Activated T-cell treated with anti-CD3 and anti-CD28 coated beads for 4 hours (primary cell): Measurements from ENCODE around the gene FKBP8.
"Not testable (repeated sequence)": the region's sequence is repeated elsewhere in the genome, so short reads cannot be mapped to it uniquely, and the experiment has no call there.

Source experiments
- DNase-seq: peaks from one replicate; pipeline ENCODE4 v3.0.0-alpha.2; 2020

Gene FKBP8

GRCh38 chr19:18542941-18543813, at the start of gene FKBP8:
Gene FKBP8, minus strand, starts transcription at chr19:18543573. Its CDS starts 1,603 bp downstream, at chr19:18541970.
- peak; percentile 93 for DNase-seq

- DNase-seq, result not testable (repeated sequence)
These were observed 49.4 kb upstream of the FKBP8 start for GRCh38 chr19:18592732-18593131.

- no peak for DNase-seq
These were observed 48.5 kb upstream of the FKBP8 start for GRCh38 chr19:18591735-18592385.

GRCh38 chr19:18590273-18591272, 47.2 kb upstream of the FKBP8 start:
- no peak for DNase-seq

- peak; percentile 46 for DNase-seq
These were observed 46.3 kb upstream of the FKBP8 start for GRCh38 chr19:18589380-18590272.

- peak; percentile 83 for DNase-seq
These were observed 45.4 kb upstream of the FKBP8 start, which contains the start of gene REX1BD for GRCh38 chr19:18588611-18589379. Gene REX1BD, plus strand, starts transcription at chr19:18588798. Its CDS starts 4 bp downstream, at chr19:18588802.

GRCh38 chr19:18587962-18588610, 44.7 kb upstream of the FKBP8 start:
- no peak for DNase-seq

GRCh38 chr19:18587561-18587960, 44.2 kb upstream of the FKBP8 start:
- no peak for DNase-seq

- no peak for DNase-seq
These were observed 42.9 kb upstream of the FKBP8 start for GRCh38 chr19:18586306-18586705.

GRCh38 chr19:18580311-18580710, 36.9 kb upstream of the FKBP8 start:
- DNase-seq, result no peak

- no peak for DNase-seq
These were observed 34.1 kb upstream of the FKBP8 start for GRCh38 chr19:18577365-18577914.

- DNase-seq, result no peak
These were observed 33.0 kb upstream of the FKBP8 start for GRCh38 chr19:18576383-18576782.

- no peak for DNase-seq
These were observed 31.4 kb upstream of the FKBP8 start for GRCh38 chr19:18574691-18575291.

GRCh38 chr19:18571564-18572344, 28.4 kb upstream of the FKBP8 start, which contains the start of gene UBA52:
Gene UBA52, plus strand, starts transcription at chr19:18571857. Its CDS starts 1,444 bp downstream, at chr19:18573301.
- peak; percentile 98 for DNase-seq

- no peak for DNase-seq
These were observed 25.0 kb upstream of the FKBP8 start for GRCh38 chr19:18568367-18568766.

GRCh38 chr19:18566953-18567352, 23.6 kb upstream of the FKBP8 start:
- DNase-seq, result no peak

- DNase-seq, result no peak
These were observed 18.7 kb upstream of the FKBP8 start for GRCh38 chr19:18562086-18562485.

- DNase-seq, result no peak
These were observed 16.3 kb upstream of the FKBP8 start for GRCh38 chr19:18559685-18560084.

GRCh38 chr19:18558604-18559003, 15.2 kb upstream of the FKBP8 start:
- DNase-seq, result no peak
